Measurements from ENCODE around the gene PCSK5. TPM values are rescaled to one million over a fixed set of nuclear protein-coding genes. Genes with fewer than 3 reads are reported as not detected.

The PCSK5 gene
- total and polyA plus RNA-seq, 2 donors (not counting 1 experiment from before 2014, with no cell fraction given) = 0.09 TPM; not detected in 1

DNA sequence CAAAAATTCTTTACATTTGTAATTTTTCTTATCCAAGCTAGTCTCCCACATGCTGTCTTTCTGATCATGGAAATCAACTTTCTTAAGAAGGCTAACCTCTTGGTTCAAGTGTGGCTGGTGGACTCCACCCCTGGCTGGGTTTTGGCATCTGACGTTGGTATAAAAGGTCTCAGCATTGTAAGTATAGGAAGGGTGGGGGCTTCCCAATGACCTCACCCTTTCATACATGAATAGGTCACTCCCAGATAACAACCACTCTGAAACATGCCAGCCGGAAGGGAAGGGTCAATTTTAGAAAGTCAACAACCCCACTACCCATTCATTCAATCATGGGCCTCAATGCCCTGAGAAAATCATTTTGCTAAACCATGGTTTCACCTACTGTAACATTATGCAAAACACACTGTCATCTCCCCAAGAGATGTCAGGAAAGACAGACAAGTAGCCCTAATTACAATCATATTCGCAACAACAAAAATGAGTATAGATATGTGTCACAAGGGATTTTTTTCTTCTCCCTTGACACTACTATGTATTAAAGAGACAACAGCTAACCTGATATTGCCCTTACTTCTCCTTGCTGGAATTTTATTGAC is 31.9 kb upstream of the PCSK5 start:
- ChIA-PET CTCF (interaction anchor here (1.1 kb wide), 1 partner anchor 8 kb away, joined by 3 read pairs; no protein-coding TSS in a partner anchor), POLR2A (no interaction called here)
- no peak for ATAC-seq (ENCODE audit: low read depth)
- Mint-ChIP-seq H3K27ac (no peak overlapping the region), H3K27me3 (peaks cover 2% of the 10 kb centered on the region), H3K4me1 (no peaks in the 10 kb centered on the region), H3K9me3 (ENCODE audit: insufficient read depth) (no peaks in the 10 kb centered on the region), H3K4me3 (no peak overlapping the region)
- H3K9me3 ChIP-seq (ENCODE audit: control extremely low read depth in 1 of 3, control insufficient read depth in 2 of 3, insufficient read depth in 1 of 3, low read length in 2 of 3) = no peaks in the 10 kb centered on the region
- H4K20me1 ChIP-seq (ENCODE audit: control insufficient read depth, insufficient read depth, low read length, poor library complexity, severe bottlenecking) = no peaks in the 10 kb centered on the region
- H3K27me3 ChIP-seq (replicated peaks in 1 of 4; ENCODE audit: control extremely low read depth in 1 of 4, control insufficient read depth in 3 of 4, insufficient read depth in 4 of 4, low read length in 3 of 4) = no peaks in the 10 kb centered on the region
- no peak for TF ChIP-seq EZH2 (IDR thresholded peaks at IDR 0.05; ENCODE audit: borderline replicate concordance, insufficient read depth, low read depth, low read length, poor library complexity, severe bottlenecking)
- TF ChIP-seq, protein P1, sequence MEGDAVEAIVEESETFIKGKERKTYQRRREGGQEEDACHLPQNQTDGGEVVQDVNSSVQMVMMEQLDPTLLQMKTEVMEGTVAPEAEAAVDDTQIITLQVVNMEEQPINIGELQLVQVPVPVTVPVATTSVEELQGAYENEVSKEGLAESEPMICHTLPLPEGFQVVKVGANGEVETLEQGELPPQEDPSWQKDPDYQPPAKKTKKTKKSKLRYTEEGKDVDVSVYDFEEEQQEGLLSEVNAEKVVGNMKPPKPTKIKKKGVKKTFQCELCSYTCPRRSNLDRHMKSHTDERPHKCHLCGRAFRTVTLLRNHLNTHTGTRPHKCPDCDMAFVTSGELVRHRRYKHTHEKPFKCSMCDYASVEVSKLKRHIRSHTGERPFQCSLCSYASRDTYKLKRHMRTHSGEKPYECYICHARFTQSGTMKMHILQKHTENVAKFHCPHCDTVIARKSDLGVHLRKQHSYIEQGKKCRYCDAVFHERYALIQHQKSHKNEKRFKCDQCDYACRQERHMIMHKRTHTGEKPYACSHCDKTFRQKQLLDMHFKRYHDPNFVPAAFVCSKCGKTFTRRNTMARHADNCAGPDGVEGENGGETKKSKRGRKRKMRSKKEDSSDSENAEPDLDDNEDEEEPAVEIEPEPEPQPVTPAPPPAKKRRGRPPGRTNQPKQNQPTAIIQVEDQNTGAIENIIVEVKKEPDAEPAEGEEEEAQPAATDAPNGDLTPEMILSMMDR (IDR thresholded peaks at IDR 0.05) = no peak
- H3K36me3 ChIP-seq (replicated peaks in 1 of 2; ENCODE audit: control extremely low read depth in 1 of 2, control insufficient read depth in 1 of 2, extremely low read depth in 1 of 2, insufficient read depth in 2 of 2, low read length in 1 of 2) = no peaks in the 10 kb centered on the region
- H3K4me1 ChIP-seq (ENCODE audit: control insufficient read depth in 2 of 2, insufficient read depth in 2 of 2, low read length in 2 of 2) = no peaks in the 10 kb centered on the region
- WGBS (ENCODE audit: insufficient coverage) = 83% methylated on average over 1 of the region's 3 CpGs
- H3K79me2 ChIP-seq (ENCODE audit: control insufficient read depth, insufficient read depth, low read length) = no peaks in the 10 kb centered on the region
- no peak overlapping the region for H3K4me3 ChIP-seq (ENCODE audit: control extremely low read depth in 1 of 5, extremely low read depth in 1 of 5, insufficient read depth in 1 of 5, low read depth in 2 of 5, low read length in 4 of 5)
- H2AFZ ChIP-seq (ENCODE audit: insufficient read depth, low read depth, low read length, poor library complexity, severe bottlenecking) = no peak overlapping the region
- intact Hi-C loops (cut with micrococcal nuclease) = no loop called here
- H3K9ac ChIP-seq (ENCODE audit: low read length) = no peak overlapping the region
- no peak for DNase-seq
- H3K27ac ChIP-seq (ENCODE audit: low read length in 2 of 2) = no peak overlapping the region
- no peak overlapping the region for H3K4me2 ChIP-seq (replicated peaks; ENCODE audit: low read depth, low read length, poor library complexity, severe bottlenecking)

DNA sequence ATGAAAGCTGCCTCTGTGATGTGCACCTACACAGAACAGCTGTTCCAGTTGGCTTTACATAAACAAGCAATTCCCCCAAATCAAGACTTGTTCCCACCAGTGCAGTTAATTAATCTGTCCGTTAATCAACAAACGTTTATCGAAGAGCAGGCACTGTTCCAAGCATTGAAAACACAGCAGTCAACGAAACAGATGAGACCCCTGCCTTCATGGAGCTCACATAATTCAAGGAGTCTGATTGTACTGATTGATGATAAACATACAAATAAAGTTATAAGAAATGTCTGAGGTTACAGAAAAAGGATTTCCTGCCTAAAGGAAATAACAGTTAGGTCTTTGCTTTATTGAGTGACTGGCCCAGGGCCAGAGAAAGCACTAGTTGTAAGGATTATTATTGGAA is 26.2 kb upstream of the PCSK5 start:
- Histone ChIP-seq H3K4me2 (replicated peaks; ENCODE audit: low read depth, low read length, poor library complexity, severe bottlenecking) (no peak overlapping the region), H2AFZ (ENCODE audit: insufficient read depth, low read depth, low read length, poor library complexity, severe bottlenecking) (no peak overlapping the region), H3K27me3 (replicated peaks in 1 of 4; ENCODE audit: control extremely low read depth in 1 of 4, control insufficient read depth in 3 of 4, insufficient read depth in 4 of 4, low read length in 3 of 4) (no peaks in the 10 kb centered on the region), H3K79me2 (ENCODE audit: control insufficient read depth, insufficient read depth, low read length) (no peaks in the 10 kb centered on the region), H3K4me3 (ENCODE audit: control extremely low read depth in 1 of 5, extremely low read depth in 1 of 5, insufficient read depth in 1 of 5, low read depth in 2 of 5, low read length in 4 of 5) (no peak overlapping the region), H3K9ac (ENCODE audit: low read length) (no peak overlapping the region), H3K36me3 (replicated peaks in 1 of 2; ENCODE audit: control extremely low read depth in 1 of 2, control insufficient read depth in 1 of 2, extremely low read depth in 1 of 2, insufficient read depth in 2 of 2, low read length in 1 of 2) (no peaks in the 10 kb centered on the region), H3K9me3 (ENCODE audit: control extremely low read depth in 1 of 3, control insufficient read depth in 2 of 3, insufficient read depth in 1 of 3, low read length in 2 of 3) (no peaks in the 10 kb centered on the region), H3K27ac (ENCODE audit: low read length in 2 of 2) (no peak overlapping the region), H4K20me1 (ENCODE audit: control insufficient read depth, insufficient read depth, low read length, poor library complexity, severe bottlenecking) (no peaks in the 10 kb centered on the region), H3K4me1 (ENCODE audit: control insufficient read depth in 2 of 2, insufficient read depth in 2 of 2, low read length in 2 of 2) (no peaks in the 10 kb centered on the region)
- no peak overlapping the region for H3K4me3 Mint-ChIP-seq
- CTCF ChIA-PET = interaction anchor here (0.6 to 2.0 kb wide), 4 partner anchors 10 to 662 kb away, joined by 3 to 6 read pairs (median 4); no protein-coding TSS in a partner anchor
- H3K27ac Mint-ChIP-seq = no peak overlapping the region
- ATAC-seq (ENCODE audit: low read depth) = no peak
- TF ChIP-seq, protein P1 (IDR thresholded peaks at IDR 0.05) = no peak
- no peak for TF ChIP-seq EZH2 (IDR thresholded peaks at IDR 0.05; ENCODE audit: borderline replicate concordance, insufficient read depth, low read depth, low read length, poor library complexity, severe bottlenecking)
- H3K9me3 Mint-ChIP-seq (ENCODE audit: insufficient read depth) = no peaks in the 10 kb centered on the region
- no peaks in the 10 kb centered on the region for H3K4me1 Mint-ChIP-seq
- POLR2A ChIA-PET = no interaction called here
- DNase-seq = no peak
- peaks cover 2% of the 10 kb centered on the region for H3K27me3 Mint-ChIP-seq
- WGBS (ENCODE audit: insufficient coverage) = no CpG with 5 or more reads among the region's 4 CpGs
- intact Hi-C loops (cut with micrococcal nuclease) = loop anchor here (10.0 kb wide), 1 partner anchor 441 kb away; no protein-coding TSS in a partner anchor
